ENCODE data around the gene PRKCZ. TPM values are rescaled to one million over a fixed set of nuclear protein-coding genes. Genes with fewer than 3 reads are reported as not detected.

Gene PRKCZ
- total RNA-seq, 1 donor from 2014 or later = 32.6 TPM

DNA sequence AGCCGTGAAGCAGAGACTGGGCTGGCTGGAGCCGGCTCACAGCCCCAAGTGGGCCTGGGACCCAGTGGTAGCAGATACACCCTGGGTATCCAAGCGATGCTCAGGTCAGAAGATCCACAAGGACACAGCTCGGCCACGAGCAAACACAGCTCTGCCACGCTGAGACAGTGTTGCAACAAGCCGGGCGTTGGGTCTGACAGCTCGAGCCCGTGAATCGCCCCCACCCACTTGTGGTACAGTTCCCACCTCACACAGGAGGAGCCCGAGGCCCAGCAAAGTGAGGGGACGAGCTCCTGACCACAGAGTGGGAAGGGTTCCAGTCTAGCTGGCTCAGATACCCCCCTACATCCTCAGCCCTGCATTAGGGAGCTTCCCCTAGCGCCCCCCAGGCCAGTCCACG is 8.9 kb upstream of the PRKCZ start:
- H3K9me3 Mint-ChIP-seq (ENCODE audit: unreplicated experiment) = peaks cover 1% of the 10 kb centered on the region
- no peak for TF ChIP-seq EZH2 (IDR thresholded peaks at IDR 0.05; ENCODE audit: insufficient read depth, low read length)
- no peak for TF ChIP-seq CTCF (IDR thresholded peaks at IDR 0.05; ENCODE audit: insufficient read depth, low read depth, low read length)
- Histone ChIP-seq H3K27ac (ENCODE audit: low read depth, low read length) (no peak overlapping the region), H4K20me1 (ENCODE audit: insufficient read depth, low read length) (no peaks in the 10 kb centered on the region), H3K9me3 (ENCODE audit: insufficient read depth, low read depth, low read length) (no peaks in the 10 kb centered on the region), H3K27me3 (ENCODE audit: insufficient read depth, low read length) (peaks cover 17% of the 10 kb centered on the region), H3K36me3 (ENCODE audit: insufficient read depth, low read length) (no peaks in the 10 kb centered on the region), H3K79me2 (ENCODE audit: insufficient read depth, low read length) (no peaks in the 10 kb centered on the region), H2AFZ (ENCODE audit: low read depth, low read length) (no peak overlapping the region), H3K4me1 (ENCODE audit: insufficient read depth, low read length) (no peaks in the 10 kb centered on the region), H3K9ac (ENCODE audit: low read length) (no peak overlapping the region), H3K4me3 (ENCODE audit: insufficient read depth, low read depth, low read length) (no peak overlapping the region), H3K4me2 (ENCODE audit: low read length) (no peak overlapping the region)
- no peak for DNase-seq (ENCODE audit: low read depth)
- peaks cover 3% of the 10 kb centered on the region for H3K36me3 Mint-ChIP-seq (ENCODE audit: low read depth, unreplicated experiment)
- no peak overlapping the region for H3K4me3 Mint-ChIP-seq (ENCODE audit: unreplicated experiment)
- FAIRE-seq = no peak
- H3K4me1 Mint-ChIP-seq (ENCODE audit: low read depth, unreplicated experiment) = no peaks in the 10 kb centered on the region
- peaks cover 39% of the 10 kb centered on the region for H3K27me3 Mint-ChIP-seq (ENCODE audit: low read depth, unreplicated experiment)
- H3K27ac Mint-ChIP-seq (ENCODE audit: unreplicated experiment) = no peak overlapping the region

GRCh38 chr1:2041887-2042286 is 8.3 kb upstream of the PRKCZ start:
- H3K27me3 Mint-ChIP-seq (ENCODE audit: low read depth, unreplicated experiment) = peaks cover 39% of the 10 kb centered on the region
- no peak overlapping the region for H3K9ac ChIP-seq (ENCODE audit: low read length)
- H3K4me3 Mint-ChIP-seq (ENCODE audit: unreplicated experiment) = no peak overlapping the region
- DNase-seq (ENCODE audit: low read depth) (no peak), FAIRE-seq (no peak)
- H3K27me3 ChIP-seq (ENCODE audit: insufficient read depth, low read length) = peaks cover 17% of the 10 kb centered on the region
- no peaks in the 10 kb centered on the region for H3K79me2 ChIP-seq (ENCODE audit: insufficient read depth, low read length)
- H3K4me3 ChIP-seq (ENCODE audit: insufficient read depth, low read depth, low read length) = no peak overlapping the region
- H3K4me1 ChIP-seq (ENCODE audit: insufficient read depth, low read length) = no peaks in the 10 kb centered on the region
- H3K36me3 Mint-ChIP-seq (ENCODE audit: low read depth, unreplicated experiment) = peaks cover 3% of the 10 kb centered on the region
- no peaks in the 10 kb centered on the region for H3K9me3 ChIP-seq (ENCODE audit: insufficient read depth, low read depth, low read length)
- H4K20me1 ChIP-seq (ENCODE audit: insufficient read depth, low read length) = no peaks in the 10 kb centered on the region
- H2AFZ ChIP-seq (ENCODE audit: low read depth, low read length) = no peak overlapping the region
- TF ChIP-seq EZH2 (IDR thresholded peaks at IDR 0.05; ENCODE audit: insufficient read depth, low read length) (no peak), CTCF (IDR thresholded peaks at IDR 0.05; ENCODE audit: insufficient read depth, low read depth, low read length) (no peak)
- H3K36me3 ChIP-seq (ENCODE audit: insufficient read depth, low read length) = no peaks in the 10 kb centered on the region
- H3K4me2 ChIP-seq (ENCODE audit: low read length) = no peak overlapping the region
- H3K9me3 Mint-ChIP-seq (ENCODE audit: unreplicated experiment) = peaks cover 1% of the 10 kb centered on the region
- no peak overlapping the region for H3K27ac ChIP-seq (ENCODE audit: low read depth, low read length)
- no peak overlapping the region for H3K27ac Mint-ChIP-seq (ENCODE audit: unreplicated experiment)
- H3K4me1 Mint-ChIP-seq (ENCODE audit: low read depth, unreplicated experiment) = no peaks in the 10 kb centered on the region

DNA sequence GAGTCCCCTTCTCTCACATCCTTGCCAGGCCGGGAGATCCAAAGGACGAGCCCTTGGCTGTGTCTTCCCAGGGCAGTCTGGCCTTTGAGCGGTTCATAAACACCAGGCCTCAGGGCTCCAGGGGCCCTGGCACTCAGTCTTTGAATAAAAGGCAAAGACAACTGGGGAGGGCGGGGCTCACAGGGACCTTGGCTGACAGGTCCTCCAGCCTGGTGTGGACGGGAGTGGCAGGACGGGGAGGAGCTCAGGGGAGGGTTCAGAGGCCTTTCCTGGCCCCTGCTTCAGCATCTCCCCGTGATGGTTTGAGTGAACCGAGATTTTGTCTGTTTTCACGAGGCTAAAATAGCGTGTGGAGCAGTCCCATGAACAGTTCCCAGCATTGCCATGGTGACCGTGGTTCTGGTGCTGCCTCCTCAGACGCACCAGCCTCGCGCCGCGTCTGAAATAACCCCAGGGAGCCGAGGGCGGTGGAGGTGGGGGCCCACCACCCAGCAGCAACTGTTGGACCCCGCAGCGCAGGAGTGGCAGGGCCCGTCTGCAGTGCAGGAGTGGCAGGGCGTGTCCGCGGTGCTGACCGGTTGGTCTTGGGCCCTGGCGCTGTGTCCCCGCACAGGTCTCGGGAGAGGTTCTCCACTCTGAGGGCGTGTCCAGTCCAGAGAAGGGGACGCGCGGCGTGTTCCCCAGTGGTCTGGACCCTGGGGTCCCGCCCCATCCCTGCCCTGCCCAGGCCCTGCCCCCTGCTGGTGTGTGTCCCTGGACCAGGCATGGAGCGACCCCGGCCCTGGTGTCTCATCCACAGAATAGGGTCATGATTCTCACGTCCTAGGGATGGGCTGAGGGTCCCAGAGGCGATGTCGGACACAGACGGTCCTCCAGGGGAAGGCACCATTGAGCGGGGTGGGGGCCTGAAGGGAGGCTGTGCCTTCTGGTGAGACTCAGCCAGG is 7.1 kb upstream of the PRKCZ start:
- H3K9me3 ChIP-seq (ENCODE audit: insufficient read depth, low read depth, low read length) = no peaks in the 10 kb centered on the region
- no peak overlapping the region for H2AFZ ChIP-seq (ENCODE audit: low read depth, low read length)
- H3K4me2 ChIP-seq (ENCODE audit: low read length) = no peak overlapping the region
- Mint-ChIP-seq H3K4me3 (ENCODE audit: unreplicated experiment) (no peak overlapping the region), H3K9me3 (ENCODE audit: unreplicated experiment) (peaks cover 1% of the 10 kb centered on the region), H3K36me3 (ENCODE audit: low read depth, unreplicated experiment) (peaks cover 3% of the 10 kb centered on the region), H3K4me1 (ENCODE audit: low read depth, unreplicated experiment) (no peaks in the 10 kb centered on the region), H3K27ac (ENCODE audit: unreplicated experiment) (no peak overlapping the region), H3K27me3 (ENCODE audit: low read depth, unreplicated experiment) (peaks cover 35% of the 10 kb centered on the region)
- peaks cover 20% of the 10 kb centered on the region for H3K27me3 ChIP-seq (ENCODE audit: insufficient read depth, low read length)
- TF ChIP-seq CTCF (IDR thresholded peaks at IDR 0.05; ENCODE audit: insufficient read depth, low read depth, low read length) (no peak), EZH2 (IDR thresholded peaks at IDR 0.05; ENCODE audit: insufficient read depth, low read length) (no peak)
- no peaks in the 10 kb centered on the region for H3K79me2 ChIP-seq (ENCODE audit: insufficient read depth, low read length)
- no peaks in the 10 kb centered on the region for H3K4me1 ChIP-seq (ENCODE audit: insufficient read depth, low read length)
- no peak overlapping the region for H3K9ac ChIP-seq (ENCODE audit: low read length)
- FAIRE-seq (no peak), DNase-seq (ENCODE audit: low read depth) (no peak)
- no peaks in the 10 kb centered on the region for H3K36me3 ChIP-seq (ENCODE audit: insufficient read depth, low read length)
- no peak overlapping the region for H3K27ac ChIP-seq (ENCODE audit: low read depth, low read length)
- H4K20me1 ChIP-seq (ENCODE audit: insufficient read depth, low read length) = no peaks in the 10 kb centered on the region
- no peak overlapping the region for H3K4me3 ChIP-seq (ENCODE audit: insufficient read depth, low read depth, low read length)

Data from astrocyte (in vitro differentiated cells and primary cell).